GM23338 (cell line): ENCODE measurements around the gene DIP2C. TPM values are rescaled to one million over a fixed set of nuclear protein-coding genes. Genes with fewer than 3 reads are reported as not detected.

ENCODE experiments used
- ATAC-seq: fragments of 200-7000 bp; cut with Tn5 transposase; 3 replicates; pipeline ENCODE4 v1.9.1; 2020
- DNase-seq: peaks from one replicate; pipeline ENCODE4 v3.0.0-alpha.2; 2015; ENCODE audit warnings: low spot score
- H2AFZ ChIP-seq: fragments of 200-600 bp; sonication (generic); 2 replicates; pipeline ENCODE4 v1.8.0; 2016; ENCODE audit warnings: antibody characterized with exemption, mild to moderate bottlenecking, moderate library complexity
- H3F3A ChIP-seq: fragments of 200-600 bp; sonication (generic); replicated peaks from 2 replicates; pipeline ENCODE4 v1.8.0; 2017; ENCODE audit warnings: antibody characterized with exemption, mixed run types, low read depth
- H3K27ac ChIP-seq: fragments of 200-600 bp; sonication (generic); 2 replicates; pipeline ENCODE4 v1.6.1; 2016; ENCODE audit warnings: low read depth
- H3K27me3 ChIP-seq: fragments of 200-600 bp; sonication (generic); 2 replicates; pipeline ENCODE4 v1.8.0; 2016; ENCODE audit warnings: mild to moderate bottlenecking, mixed run types, moderate library complexity; ENCODE audit not compliant: insufficient read depth
- H3K36me3 ChIP-seq: fragments of 200-600 bp; sonication (generic); 2 replicates; pipeline ENCODE4 v1.8.0; 2016; ENCODE audit warnings: mild to moderate bottlenecking; ENCODE audit not compliant: insufficient read depth
- H3K4me1 ChIP-seq: fragments of 200-600 bp; sonication (generic); 2 replicates; pipeline ENCODE4 v1.8.0; 2016; ENCODE audit warnings: mild to moderate bottlenecking, moderate library complexity; ENCODE audit not compliant: insufficient read depth
- H3K4me2 ChIP-seq: fragments of 200-600 bp; sonication (generic); 2 replicates; pipeline ENCODE4 v1.7.1; 2017; ENCODE audit warnings: mixed run types
- H3K4me3 ChIP-seq: fragments of 200-600 bp; sonication (generic); 2 replicates; pipeline ENCODE4 v1.6.1; 2016; ENCODE audit warnings: mixed run types
- H3K79me2 ChIP-seq: fragments of 200-600 bp; sonication (generic); replicated peaks from 2 replicates; pipeline ENCODE4 v1.8.0; 2017; ENCODE audit warnings: mild to moderate bottlenecking; ENCODE audit not compliant: insufficient read depth
- H3K9me2 ChIP-seq: fragments of 200-600 bp; sonication (generic); 2 replicates; pipeline ENCODE4 v1.8.0; 2017; ENCODE audit not compliant: insufficient read depth
- H4K20me1 ChIP-seq: fragments of 200-600 bp; sonication (generic); replicated peaks from 2 replicates; pipeline ENCODE4 v1.8.0; 2017; ENCODE audit warnings: mild to moderate bottlenecking; ENCODE audit not compliant: insufficient read depth
- H3K27ac Mint-ChIP-seq: 2 replicates; pipeline ENCODE4 v1.8.0; 2020; ENCODE audit warnings: inconsistent platforms, mild to moderate bottlenecking, moderate library complexity, mixed read lengths
- H3K27me3 Mint-ChIP-seq: 3 replicates; pipeline ENCODE4 v1.8.0; 2022; ENCODE audit warnings: low read depth, mild to moderate bottlenecking, moderate library complexity, mixed read lengths, inconsistent platforms; ENCODE audit not compliant: insufficient read depth, poor library complexity
- H3K36me3 Mint-ChIP-seq: 3 replicates; pipeline ENCODE4 v1.8.0; 2021; ENCODE audit warnings: low read depth, mild to moderate bottlenecking, inconsistent platforms, moderate library complexity, mixed read lengths
- H3K4me1 Mint-ChIP-seq: 3 replicates; pipeline ENCODE4 v1.8.0; 2020; ENCODE audit warnings: mild to moderate bottlenecking, inconsistent platforms, mixed read lengths
- H3K4me3 Mint-ChIP-seq: 3 replicates; pipeline ENCODE4 v1.8.0; 2021; ENCODE audit warnings: moderate library complexity, mild to moderate bottlenecking, inconsistent platforms, mixed read lengths
- H3K9me3 Mint-ChIP-seq: 3 replicates; pipeline ENCODE4 v1.8.0; 2020; ENCODE audit warnings: moderate library complexity, mild to moderate bottlenecking, inconsistent platforms, mixed read lengths
- CREB1 ChIP-seq: fragments of 250-450 bp; sonication (Bioruptor Pico); IDR thresholded peaks from 2 replicates; pipeline ENCODE4 v1.5.0; 2020; ENCODE audit warnings: low read depth, mild to moderate bottlenecking, moderate library complexity
- CTCF ChIP-seq, 2 experiments: fragments of 200-600 bp in 1 of 2; sonication (generic) in 1 of 2; conservative IDR thresholded peaks; 2 replicates each; pipeline versions ENCODE4 v1.5.1 to v1.6.1; 2016 to 2017; ENCODE audit warnings: antibody characterized with exemption in 2 of 2, low read depth in 2 of 2, mild to moderate bottlenecking in 2 of 2, moderate library complexity in 1 of 2
- ETS1 ChIP-seq: IDR thresholded peaks from 2 replicates; pipeline ENCODE4 v1.6.1; 2016; ENCODE audit warnings: antibody characterized with exemption
- EZH2 ChIP-seq: fragments of 200-600 bp; sonication (generic); IDR thresholded peaks from one replicate; pipeline ENCODE4 v1.8.0; 2017; ENCODE audit warnings: antibody characterized with exemption, mild to moderate bottlenecking, low read depth; ENCODE audit not compliant: unreplicated experiment
- EZH2phosphoT487 ChIP-seq: fragments of 200-600 bp; sonication (generic); IDR thresholded peaks from one replicate; pipeline ENCODE4 v1.8.1; 2018; ENCODE audit warnings: antibody characterized with exemption; ENCODE audit not compliant: unreplicated experiment
- JUNB ChIP-seq: IDR thresholded peaks from one replicate; pipeline ENCODE4 v1.6.1; 2016; ENCODE audit warnings: antibody characterized with exemption; ENCODE audit not compliant: unreplicated experiment
- REST ChIP-seq: IDR thresholded peaks from one replicate; pipeline ENCODE4 v1.6.1; 2018; ENCODE audit warnings: antibody characterized with exemption; ENCODE audit not compliant: unreplicated experiment
- STAT1 ChIP-seq: IDR thresholded peaks from one replicate; pipeline ENCODE4 v1.6.1; 2016; ENCODE audit warnings: antibody characterized with exemption; ENCODE audit not compliant: unreplicated experiment
- polyA plus RNA-seq: library from polyadenylated mRNA; unstranded; fragments of >200 nt; fragmentation: Nextera tagmentation; extraction: Ambion mirVana; gene quantifications from 2 replicates; pipeline ENCODE4 v1.2.1, GENCODE V29; 2016
- total RNA-seq: library from RNA; depleted of rRNA; stranded (reverse); fragments of >200 nt; shearing (Covaris generic); gene quantifications from 2 replicates; pipeline ENCODE4 v1.2.3, GENCODE V29; 2014
- TF ChIP-seq, protein P1 (sequence below): fragments of 250-450 bp; sonication (Bioruptor Pico); IDR thresholded peaks from 2 replicates; pipeline ENCODE4 v1.5.0; 2020; ENCODE audit warnings: mild to moderate bottlenecking, moderate library complexity

The DIP2C gene
- total and polyA plus RNA-seq, 2 experiments from 2014 or later = 5.1 to 7.7 TPM

DNA sequence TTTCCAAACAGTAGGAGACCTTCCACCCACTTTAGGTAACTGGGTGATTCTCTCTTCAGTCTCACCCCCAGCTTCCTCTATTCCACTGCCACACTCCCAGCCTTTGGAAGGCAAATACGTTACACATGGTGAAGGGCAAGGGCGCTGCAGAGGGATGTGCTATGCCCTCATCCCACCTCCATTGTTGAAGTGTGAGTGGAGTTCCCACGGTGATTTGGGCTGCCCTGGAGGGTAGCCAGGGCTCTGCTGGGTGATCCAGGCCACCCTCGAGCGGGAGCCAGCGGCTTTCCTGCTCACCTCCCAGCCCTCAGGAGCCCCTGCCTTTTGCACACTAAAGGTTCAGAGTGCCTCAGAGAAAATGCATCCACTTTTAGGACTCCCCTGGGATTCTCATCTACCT lies 373.1 kb downstream of the DIP2C start (continued):
- TF ChIP-seq, protein P1, sequence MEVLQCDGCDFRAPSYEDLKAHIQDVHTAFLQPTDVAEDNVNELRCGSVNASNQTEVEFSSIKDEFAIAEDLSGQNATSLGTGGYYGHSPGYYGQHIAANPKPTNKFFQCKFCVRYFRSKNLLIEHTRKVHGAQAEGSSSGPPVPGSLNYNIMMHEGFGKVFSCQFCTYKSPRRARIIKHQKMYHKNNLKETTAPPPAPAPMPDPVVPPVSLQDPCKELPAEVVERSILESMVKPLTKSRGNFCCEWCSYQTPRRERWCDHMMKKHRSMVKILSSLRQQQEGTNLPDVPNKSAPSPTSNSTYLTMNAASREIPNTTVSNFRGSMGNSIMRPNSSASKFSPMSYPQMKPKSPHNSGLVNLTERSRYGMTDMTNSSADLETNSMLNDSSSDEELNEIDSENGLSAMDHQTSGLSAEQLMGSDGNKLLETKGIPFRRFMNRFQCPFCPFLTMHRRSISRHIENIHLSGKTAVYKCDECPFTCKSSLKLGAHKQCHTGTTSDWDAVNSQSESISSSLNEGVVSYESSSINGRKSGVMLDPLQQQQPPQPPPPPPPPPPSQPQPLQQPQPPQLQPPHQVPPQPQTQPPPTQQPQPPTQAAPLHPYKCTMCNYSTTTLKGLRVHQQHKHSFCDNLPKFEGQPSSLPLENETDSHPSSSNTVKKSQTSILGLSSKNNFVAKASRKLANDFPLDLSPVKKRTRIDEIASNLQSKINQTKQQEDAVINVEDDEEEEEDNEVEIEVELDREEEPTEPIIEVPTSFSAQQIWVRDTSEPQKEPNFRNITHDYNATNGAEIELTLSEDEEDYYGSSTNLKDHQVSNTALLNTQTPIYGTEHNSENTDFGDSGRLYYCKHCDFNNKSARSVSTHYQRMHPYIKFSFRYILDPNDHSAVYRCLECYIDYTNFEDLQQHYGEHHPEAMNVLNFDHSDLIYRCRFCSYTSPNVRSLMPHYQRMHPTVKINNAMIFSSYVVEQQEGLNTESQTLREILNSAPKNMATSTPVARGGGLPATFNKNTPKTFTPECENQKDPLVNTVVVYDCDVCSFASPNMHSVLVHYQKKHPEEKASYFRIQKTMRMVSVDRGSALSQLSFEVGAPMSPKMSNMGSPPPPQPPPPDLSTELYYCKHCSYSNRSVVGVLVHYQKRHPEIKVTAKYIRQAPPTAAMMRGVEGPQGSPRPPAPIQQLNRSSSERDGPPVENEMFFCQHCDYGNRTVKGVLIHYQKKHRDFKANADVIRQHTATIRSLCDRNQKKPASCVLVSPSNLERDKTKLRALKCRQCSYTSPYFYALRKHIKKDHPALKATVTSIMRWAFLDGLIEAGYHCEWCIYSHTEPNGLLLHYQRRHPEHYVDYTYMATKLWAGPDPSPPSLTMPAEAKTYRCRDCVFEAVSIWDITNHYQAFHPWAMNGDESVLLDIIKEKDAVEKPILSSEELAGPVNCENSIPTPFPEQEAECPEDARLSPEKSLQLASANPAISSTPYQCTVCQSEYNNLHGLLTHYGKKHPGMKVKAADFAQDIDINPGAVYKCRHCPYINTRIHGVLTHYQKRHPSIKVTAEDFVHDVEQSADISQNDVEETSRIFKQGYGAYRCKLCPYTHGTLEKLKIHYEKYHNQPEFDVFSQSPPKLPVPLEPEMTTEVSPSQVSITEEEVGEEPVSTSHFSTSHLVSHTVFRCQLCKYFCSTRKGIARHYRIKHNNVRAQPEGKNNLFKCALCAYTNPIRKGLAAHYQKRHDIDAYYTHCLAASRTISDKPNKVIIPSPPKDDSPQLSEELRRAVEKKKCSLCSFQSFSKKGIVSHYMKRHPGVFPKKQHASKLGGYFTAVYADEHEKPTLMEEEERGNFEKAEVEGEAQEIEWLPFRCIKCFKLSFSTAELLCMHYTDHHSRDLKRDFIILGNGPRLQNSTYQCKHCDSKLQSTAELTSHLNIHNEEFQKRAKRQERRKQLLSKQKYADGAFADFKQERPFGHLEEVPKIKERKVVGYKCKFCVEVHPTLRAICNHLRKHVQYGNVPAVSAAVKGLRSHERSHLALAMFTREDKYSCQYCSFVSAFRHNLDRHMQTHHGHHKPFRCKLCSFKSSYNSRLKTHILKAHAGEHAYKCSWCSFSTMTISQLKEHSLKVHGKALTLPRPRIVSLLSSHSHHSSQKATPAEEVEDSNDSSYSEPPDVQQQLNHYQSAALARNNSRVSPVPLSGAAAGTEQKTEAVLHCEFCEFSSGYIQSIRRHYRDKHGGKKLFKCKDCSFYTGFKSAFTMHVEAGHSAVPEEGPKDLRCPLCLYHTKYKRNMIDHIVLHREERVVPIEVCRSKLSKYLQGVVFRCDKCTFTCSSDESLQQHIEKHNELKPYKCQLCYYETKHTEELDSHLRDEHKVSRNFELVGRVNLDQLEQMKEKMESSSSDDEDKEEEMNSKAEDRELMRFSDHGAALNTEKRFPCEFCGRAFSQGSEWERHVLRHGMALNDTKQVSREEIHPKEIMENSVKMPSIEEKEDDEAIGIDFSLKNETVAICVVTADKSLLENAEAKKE (CRISPR knock-in tag) = no peak
- no peak for TF ChIP-seq CREB1 (CRISPR knock-in tag)
- TF ChIP-seq CTCF (conservative IDR thresholded peaks at IDR 0.05; ENCODE audit: low read depth in 2 of 2) = no peak
- TF ChIP-seq STAT1 = no peak
- no peak for TF ChIP-seq JUNB
- TF ChIP-seq EZH2 = no peak
- TF ChIP-seq ETS1 = no peak

DNA sequence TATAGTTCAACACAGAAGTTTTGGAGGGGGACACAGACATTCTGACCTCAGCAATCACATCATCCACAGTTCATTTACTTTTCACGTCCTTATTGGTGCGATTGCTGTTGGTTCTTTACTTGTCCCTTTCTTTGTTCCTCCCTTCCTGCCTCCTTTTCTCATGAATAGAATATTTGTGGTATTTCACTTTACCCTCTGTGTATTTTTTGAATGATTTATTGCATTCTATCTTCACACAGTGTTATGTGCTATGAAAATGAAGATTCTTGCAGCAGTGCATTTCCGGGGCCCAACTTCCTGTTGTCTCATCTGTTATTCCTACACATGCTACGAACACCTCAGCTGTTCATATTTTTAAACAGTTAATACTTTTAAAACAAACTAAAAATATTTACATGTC lies 374.6 kb downstream of the DIP2C start:
- H3K36me3 Mint-ChIP-seq = peaks cover 5% of the 10 kb centered on the region; the same call in 2 of the 3 replicates
- H3K27me3 ChIP-seq = no peaks in the 10 kb centered on the region
- H3K9me2 ChIP-seq = no peaks in the 10 kb centered on the region
- no peak overlapping the region for H2AFZ ChIP-seq
- no peaks in the 10 kb centered on the region for H3K79me2 ChIP-seq
- H3K9me3 Mint-ChIP-seq = no peaks in the 10 kb centered on the region; the same call in 2 of the 3 replicates
- no peak overlapping the region for H3K4me3 ChIP-seq
- no peak overlapping the region for H3K4me2 ChIP-seq
- no peak overlapping the region for H3K4me3 Mint-ChIP-seq
- H3F3A ChIP-seq = no peaks in the 10 kb centered on the region
- H3K4me1 ChIP-seq = no peaks in the 10 kb centered on the region
- H3K27ac Mint-ChIP-seq = no peak overlapping the region
- no peak for ATAC-seq
- no peaks in the 10 kb centered on the region for H3K36me3 ChIP-seq
- H4K20me1 ChIP-seq = no peaks in the 10 kb centered on the region; the same call in 1 of the 2 replicates
- no peak for DNase-seq
- H3K27me3 Mint-ChIP-seq = no peaks in the 10 kb centered on the region
- H3K4me1 Mint-ChIP-seq = no peaks in the 10 kb centered on the region
- no peak overlapping the region for H3K27ac ChIP-seq
- TF ChIP-seq REST (no peak), EZH2phosphoT487 (no peak), JUNB (no peak), CREB1 (CRISPR knock-in tag) (no peak), STAT1 (no peak), EZH2 (no peak)
